Testis (tissue), 3 donors: ENCODE results near the gene TBC1D5. TPM values are rescaled to one million over a fixed set of nuclear protein-coding genes. Genes with fewer than 3 reads are reported as not detected.

Experiments used
- DNase-seq: peaks from one replicate; pipeline ENCODE4 v3.0.0-alpha.2; 2019
- H3K27ac ChIP-seq, 2 donors: fragments of 200-600 bp; sonication (generic); one replicate each; pipeline ENCODE4 v1.5.1; 2019
- H3K27me3 ChIP-seq: fragments of 200-600 bp; sonication (generic); one replicate; pipeline ENCODE4 v1.5.1; 2019
- H3K36me3 ChIP-seq: fragments of 200-600 bp; sonication (generic); one replicate; pipeline ENCODE4 v1.5.1; 2017; ENCODE audit warnings: low read depth; ENCODE audit errors: missing control alignments
- H3K4me1 ChIP-seq: fragments of 200-600 bp; sonication (generic); one replicate; pipeline ENCODE4 v1.5.1; 2019
- H3K4me3 ChIP-seq, 2 donors: fragments of 200-600 bp; sonication (generic); one replicate each; pipeline ENCODE4 v1.5.1; 2017 to 2019
- H3K9me3 ChIP-seq: fragments of 200-600 bp; sonication (generic); one replicate; pipeline ENCODE4 v1.5.1; 2017
- CTCF ChIP-seq, 3 experiments: fragments of 450-650 bp in 2 of 3; fragments of 200-600 bp in 1 of 3; sonication (generic) in 1 of 3; IDR thresholded peaks; one replicate each; pipeline ENCODE4 v1.5.1; 2016 to 2019; ENCODE audit warnings: antibody characterized with exemption in 3 of 3, mild to moderate bottlenecking in 2 of 3, moderate library complexity in 1 of 3
- POLR2A ChIP-seq: fragments of 450-650 bp; IDR thresholded peaks from one replicate; pipeline ENCODE4 v1.6.1; 2017; ENCODE audit warnings: antibody characterized with exemption, mild to moderate bottlenecking, moderate library complexity
- WGBS, 2 donors: methylation state at CpG; one replicate each; pipeline ENCODE4 v1.1.5; 2018; 5-methylcytosine and 5-hydroxymethylcytosine counted together
- intact Hi-C: fragments of 100-400 bp; cut with DNase I; formaldehyde crosslinking; loops from one replicate; pipeline ENCODE4 v1.15.1; 2023; ENCODE audit warnings: low total_unique reads
- polyA plus RNA-seq: library from polyadenylated mRNA; stranded (reverse); fragments of 350-450 nt; fragmentation: Illumina TruSeq; extraction: RNeasy Lipid Tissue Mini Kit (QIAGEN cat#74804); gene quantifications from one replicate; pipeline ENCODE4 v1.2.3, GENCODE V29; 2014; ENCODE audit warnings: low read depth, low replicate concordance; ENCODE audit not compliant: insufficient read depth
- small RNA-seq, 2 donors: library from RNA; depleted of rRNA; stranded (forward); fragments of <200 nt; gene quantifications; one replicate each; pipeline ENCODE3, GENCODE V24; 2016
- total RNA-seq, 2 donors: library from RNA; depleted of rRNA; stranded (reverse); fragments of >200 nt; gene quantifications; one replicate each; pipeline ENCODE4 v1.2.3, GENCODE V29; 2016

The TBC1D5 gene
- total and polyA plus RNA-seq, 3 donors from 2014 or later, result 47.8 to 98.1 (median 95.4) TPM

DNA sequence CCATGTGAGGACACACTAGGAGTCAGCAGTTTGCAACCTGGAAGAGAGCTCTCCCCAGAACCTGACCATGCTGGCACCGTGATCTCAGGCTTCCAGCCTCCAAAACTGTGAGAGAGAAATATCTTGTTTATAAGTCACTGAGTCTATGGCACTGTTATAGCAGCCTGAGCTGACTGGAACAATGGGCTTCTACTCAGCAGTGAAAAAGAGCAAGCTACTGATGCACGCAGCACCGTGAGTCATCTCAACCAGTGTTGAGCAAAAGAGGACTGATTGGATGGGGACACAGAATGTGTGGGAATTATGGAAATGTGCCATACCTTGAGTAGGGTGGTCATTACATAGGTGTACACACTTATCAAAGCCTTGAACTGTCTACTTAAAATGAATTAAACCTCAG, 627.2 kb downstream of the TBC1D5 start:
- H3K4me3 ChIP-seq, result no peak overlapping the region
- no peaks in the 10 kb centered on the region for H3K4me1 ChIP-seq
- 96 to 98% methylated on average over 3 of the region's 3 CpGs for WGBS, 2 donors
- intact Hi-C loops, result no loop called here
- no peak for DNase-seq
- no peaks in the 10 kb centered on the region for H3K9me3 ChIP-seq
- H3K36me3 ChIP-seq, result no peaks in the 10 kb centered on the region
- no peak overlapping the region for H3K27ac ChIP-seq
- TF ChIP-seq CTCF (IDR thresholded peaks at IDR 0.05) (no peak), POLR2A (no peak)
- H3K27me3 ChIP-seq, result no peaks in the 10 kb centered on the region

DNA sequence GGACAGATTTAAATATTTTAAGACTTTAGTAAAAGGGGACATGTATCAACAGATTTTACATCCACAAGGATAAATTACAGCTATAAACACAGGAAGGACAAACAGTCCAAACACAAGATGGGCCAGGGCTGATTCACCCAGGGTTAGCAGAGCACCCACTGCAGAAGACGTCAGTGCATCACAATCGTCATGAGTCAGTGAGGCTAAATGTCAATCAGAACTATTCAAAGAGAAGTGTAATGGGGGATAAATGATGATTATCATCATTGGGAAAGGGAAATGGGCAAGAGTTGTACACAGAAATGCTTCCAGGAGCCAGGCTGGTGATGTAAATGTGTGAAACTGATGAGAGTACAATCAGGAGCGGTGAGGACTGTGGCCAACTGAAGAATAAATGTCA, 630.8 kb downstream of the TBC1D5 start:
- Histone ChIP-seq H3K27me3 (no peaks in the 10 kb centered on the region), H3K4me3 (no peak overlapping the region), H3K36me3 (no peaks in the 10 kb centered on the region), H3K4me1 (no peaks in the 10 kb centered on the region), H3K9me3 (no peaks in the 10 kb centered on the region), H3K27ac (no peak overlapping the region)
- no peak for DNase-seq
- intact Hi-C loops, result no loop called here
- TF ChIP-seq CTCF (IDR thresholded peaks at IDR 0.05) (no peak), POLR2A (no peak)
- 81 to 86% methylated on average over 3 of the region's 3 CpGs for WGBS, 2 donors

DNA sequence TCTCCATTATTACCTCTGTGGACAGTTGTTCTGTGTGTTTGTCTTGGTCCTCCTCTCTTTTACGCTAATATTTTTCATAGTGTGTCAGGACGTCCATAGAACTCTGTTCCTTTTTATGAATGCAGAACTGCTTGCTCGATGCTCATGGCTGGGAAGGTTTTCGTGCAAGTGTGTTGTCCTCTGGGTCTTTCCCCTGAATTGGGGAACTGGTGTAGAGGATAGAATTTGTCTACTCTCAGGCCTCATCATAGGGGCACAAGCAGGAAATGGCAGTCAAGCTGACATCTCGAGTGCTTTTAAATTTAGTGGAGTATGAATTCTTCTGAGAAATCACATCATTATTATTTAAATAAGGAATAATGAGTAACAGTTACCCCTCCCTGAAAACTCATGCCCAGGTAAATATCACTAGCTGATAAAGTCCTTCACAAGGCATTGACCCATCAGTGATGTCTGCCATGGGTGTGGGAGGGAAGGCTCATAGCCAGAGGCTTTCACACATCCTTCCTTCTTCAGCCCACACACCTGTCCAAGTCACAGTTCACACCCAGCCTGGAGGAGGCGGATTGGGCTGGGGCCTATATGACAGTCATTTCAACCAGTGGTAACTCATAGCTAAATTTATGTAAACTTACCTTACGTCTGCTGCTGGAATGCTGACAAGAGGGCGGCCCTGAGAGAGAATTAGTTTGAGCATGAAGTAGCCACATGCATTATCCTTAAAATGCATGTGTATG, 631.6 kb downstream of the TBC1D5 start:
- H3K27me3 ChIP-seq, result no peaks in the 10 kb centered on the region
- intact Hi-C loops, result no loop called here
- TF ChIP-seq POLR2A (no peak), CTCF (IDR thresholded peaks at IDR 0.05) (no peak)
- no peak overlapping the region for H3K27ac ChIP-seq
- no peak for DNase-seq
- no peaks in the 10 kb centered on the region for H3K36me3 ChIP-seq
- no peak overlapping the region for H3K4me3 ChIP-seq
- 79 to 88% methylated on average over 8 of the region's 8 CpGs for WGBS, 2 donors
- no peaks in the 10 kb centered on the region for H3K4me1 ChIP-seq
- no peaks in the 10 kb centered on the region for H3K9me3 ChIP-seq

Small RNAs within 50 kb of the gene (small RNA-seq; reads per million reads assigned to genes)
- 0 reads per million in 2 donors for gene AC104451.1
- gene RNU7-10P, result 0 reads per million in 2 donors
